C1 segment of cervical spinal cord (tissue), 14 donors: Measurements from ENCODE around the gene LRRC10B.
A peak's percentile ranks its signal among the peaks of the same experiment; 100 is the strongest.

ENCODE experiments used
- DNase-seq, 14 donors: peaks; one replicate each; lab custom pipeline; 2025; lab: John Stamatoyannopoulos, UW

LRRC10B gene

GRCh38 chr11:61486779-61487178 lies 21.8 kb upstream of the LRRC10B start:
- no peak for DNase-seq

- no peak for DNase-seq
Measured at GRCh38 chr11:61487342-61488025, 21.1 kb upstream of the LRRC10B start.

DNA sequence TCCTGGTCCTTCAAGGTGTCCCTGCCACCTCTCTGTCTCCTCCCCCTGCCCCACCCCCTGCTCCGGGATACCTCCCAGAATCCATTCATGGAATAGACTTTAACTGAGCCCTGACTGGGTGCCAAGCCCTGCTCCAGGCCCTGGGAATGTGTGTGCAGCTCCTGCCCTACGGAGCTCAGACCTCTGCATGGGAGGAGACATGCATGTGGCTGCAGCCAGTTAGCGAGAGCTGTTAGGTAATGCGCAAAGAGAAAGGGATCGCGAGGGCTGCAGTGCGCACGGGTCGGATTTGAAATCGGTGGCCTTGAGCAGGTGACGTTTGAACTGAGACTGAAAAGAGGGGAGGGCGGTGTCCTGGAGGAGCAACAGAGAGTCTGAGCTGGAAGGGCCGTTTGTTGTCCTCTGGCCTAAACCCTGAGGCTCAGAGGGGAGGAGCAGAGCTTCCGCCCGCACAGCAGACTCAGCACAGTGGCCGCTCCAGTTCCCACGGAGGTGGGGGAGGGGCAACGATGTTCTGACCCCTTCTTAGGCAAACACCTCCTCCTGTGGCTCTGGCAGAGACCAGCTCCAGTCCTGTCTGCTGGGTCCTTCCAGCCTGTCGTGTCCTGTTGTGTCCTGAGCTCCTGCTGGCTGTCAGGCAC lies 19.8 kb upstream of the LRRC10B start:
- DNase-seq: no peak

DNA sequence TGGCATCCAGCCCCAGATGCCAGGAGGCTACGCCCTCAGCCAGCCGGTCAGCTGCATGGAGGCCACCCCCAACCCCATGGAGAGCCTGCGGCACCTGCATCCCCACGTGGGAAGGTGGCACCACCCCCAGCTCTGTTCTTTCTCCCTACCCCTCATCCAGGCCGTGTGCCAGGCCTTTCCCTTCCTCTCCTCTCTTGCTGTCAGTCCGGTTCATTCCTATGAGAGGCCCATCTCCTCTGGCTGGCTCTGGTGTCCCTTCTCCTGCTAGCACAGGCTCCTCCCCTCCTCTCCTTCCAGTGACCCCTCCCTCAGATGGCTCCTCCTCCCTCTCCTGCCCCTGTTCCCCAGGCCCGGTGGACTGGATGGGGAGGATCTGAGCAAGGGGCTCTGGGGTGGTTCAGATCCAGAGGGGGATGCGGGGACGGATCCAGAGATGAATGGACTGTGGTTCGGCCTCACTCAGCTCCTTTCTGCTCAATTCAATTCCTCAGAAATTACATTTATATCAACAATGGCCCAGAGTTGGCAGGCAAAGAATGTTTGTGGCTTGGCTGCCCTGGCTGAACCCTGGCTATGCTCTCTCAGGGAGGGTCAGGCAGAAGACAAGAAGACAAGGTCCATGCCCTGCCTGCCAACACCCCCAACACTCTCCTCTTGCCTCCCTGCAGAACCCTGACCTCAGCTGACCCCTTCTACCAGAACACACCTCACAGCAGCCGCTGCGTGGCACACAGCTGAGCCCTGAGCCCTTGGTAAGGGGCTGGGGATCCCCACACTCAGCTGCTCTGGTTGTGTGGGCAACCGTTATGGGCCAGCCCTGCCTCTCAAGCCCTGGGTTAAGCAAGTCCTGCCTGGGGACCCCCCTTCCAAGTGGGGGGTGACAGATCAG lies 18.5 kb upstream of the LRRC10B start:
- DNase-seq: peak in 1 of 14 donors; percentile 4

DNA sequence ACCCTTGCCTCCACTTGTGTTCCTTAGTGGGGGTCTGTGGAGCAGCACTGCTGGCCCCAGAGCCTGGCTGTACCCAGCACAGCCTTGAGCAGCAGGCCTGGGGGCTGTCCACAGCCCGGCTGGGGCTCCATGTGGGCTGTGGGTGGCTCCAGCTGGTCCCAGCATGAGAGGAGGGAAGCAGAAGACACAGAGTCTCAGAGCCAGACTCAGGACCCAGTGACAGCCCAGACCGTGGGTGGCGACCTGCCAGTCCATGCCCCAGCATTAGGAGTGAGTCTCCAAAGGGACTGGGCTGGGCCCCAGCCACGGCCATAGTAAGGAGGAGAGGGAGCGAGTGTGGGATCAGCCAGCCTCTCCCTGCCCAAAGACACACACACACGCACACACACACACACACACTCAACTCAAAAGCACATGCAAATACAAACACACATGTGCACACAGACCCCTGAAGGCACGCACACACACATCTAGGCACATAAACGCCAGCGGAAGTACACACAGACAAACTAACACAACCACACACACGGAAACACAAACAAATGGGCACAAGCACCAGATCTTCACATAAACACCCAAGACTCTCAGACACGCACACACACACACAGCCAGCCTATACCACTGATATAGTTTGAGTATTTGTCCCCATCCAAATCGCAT lies 16.7 kb upstream of the LRRC10B start:
- DNase-seq: peak in 4 of 14 donors; percentile 3 to 39 (median 18)

GRCh38 chr11:61494381-61494961 lies 14.1 kb upstream of the LRRC10B start:
- no peak for DNase-seq

GRCh38 chr11:61495801-61496601 lies 12.5 kb upstream of the LRRC10B start:
- DNase-seq: no peak

GRCh38 chr11:61496602-61497400 lies 11.7 kb upstream of the LRRC10B start:
- no peak for DNase-seq

- no peak for DNase-seq
Measured at GRCh38 chr11:61497473-61497872, 11.1 kb upstream of the LRRC10B start.

GRCh38 chr11:61497876-61498275 lies 10.7 kb upstream of the LRRC10B start:
- DNase-seq: no peak

GRCh38 chr11:61498767-61499341 lies 9.7 kb upstream of the LRRC10B start:
- DNase-seq: no peak

GRCh38 chr11:61499816-61500491 lies 8.6 kb upstream of the LRRC10B start:
- DNase-seq: no peak

GRCh38 chr11:61502522-61502921 lies 6.0 kb upstream of the LRRC10B start:
- no peak for DNase-seq

- no peak for DNase-seq
Measured at GRCh38 chr11:61503135-61503770, 5.3 kb upstream of the LRRC10B start.

GRCh38 chr11:61505106-61505505 lies 3.4 kb upstream of the LRRC10B start:
- no peak for DNase-seq

DNA sequence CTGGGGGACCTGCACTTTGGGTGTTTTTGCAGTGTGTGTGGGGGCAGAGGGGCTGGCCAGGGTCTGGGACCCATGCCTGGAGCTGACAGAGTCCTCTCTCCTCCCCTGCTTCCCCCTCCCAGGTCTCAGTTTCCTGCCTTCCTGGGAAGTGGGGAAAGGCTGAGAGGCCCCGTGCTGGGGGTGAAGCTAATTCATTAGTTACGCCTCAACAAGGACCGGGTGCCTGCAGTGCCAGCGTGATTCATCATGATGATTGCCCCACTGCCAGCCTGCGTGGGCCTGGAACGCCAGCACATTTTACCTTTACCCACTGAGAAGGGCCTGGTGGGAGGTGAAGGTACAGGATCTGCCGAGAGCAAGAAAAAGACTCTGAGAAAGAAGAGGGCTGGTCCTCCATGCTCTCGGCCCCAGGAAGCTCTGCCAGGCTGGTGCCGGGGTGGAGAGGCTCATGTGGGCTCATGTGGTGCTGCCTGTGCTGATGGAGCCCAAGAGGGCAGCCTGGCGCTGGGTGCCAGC lies 2.9 kb upstream of the LRRC10B start:
- peak in 1 of 14 donors; percentile 1 for DNase-seq

- DNase-seq: no peak
Measured at GRCh38 chr11:61507012-61507768, 1.4 kb upstream of the LRRC10B start.
